ENCODE measurements around the gene PLEKHM1. TPM values are rescaled to one million over a fixed set of nuclear protein-coding genes. Genes with fewer than 3 reads are reported as not detected.
A peak's percentile ranks its signal among the peaks of the same experiment; 100 is the strongest.

Gene PLEKHM1
- total RNA-seq, 1 donor from 2014 or later, result 16.4 TPM

DNA sequence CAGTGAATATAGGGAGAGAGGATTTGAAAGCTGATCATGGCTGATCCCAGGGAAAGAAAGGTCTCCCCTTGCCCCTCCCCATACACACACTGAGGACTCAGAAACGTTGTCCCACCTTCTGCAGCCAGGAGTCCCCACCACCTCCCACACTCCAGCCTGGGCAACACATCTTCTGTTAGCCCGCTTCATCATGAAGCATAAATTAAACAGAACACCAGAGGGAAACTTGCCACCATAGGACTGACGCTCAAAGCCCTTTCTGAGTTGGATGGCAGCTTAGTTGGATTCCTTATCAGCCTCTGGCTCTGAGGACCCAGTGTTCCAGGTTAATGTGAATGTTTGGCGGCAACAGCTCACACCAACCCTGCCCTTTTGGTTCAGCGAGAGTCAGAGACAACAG lies 91.7 kb downstream of the PLEKHM1 start:
- no peak for DNase-seq

DNA sequence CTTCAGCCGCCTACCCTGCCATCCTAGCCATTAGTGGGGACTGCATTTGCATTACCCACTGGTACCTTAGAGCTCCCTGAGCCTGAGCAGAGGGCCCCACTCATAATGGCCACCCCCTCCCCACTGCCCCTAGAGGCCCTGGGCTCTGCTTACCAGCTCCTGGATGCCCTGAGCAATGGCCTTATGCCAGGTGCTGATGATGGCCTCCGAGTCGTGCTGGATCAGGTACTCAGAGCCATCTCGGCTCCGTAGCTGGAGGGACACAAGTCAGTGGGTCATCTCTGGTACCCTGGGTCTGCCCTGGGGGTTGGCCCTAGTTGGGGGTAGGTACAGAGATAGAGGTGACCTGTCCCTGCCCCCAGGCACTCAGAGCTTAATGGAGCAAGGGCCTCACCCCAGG lies 92.7 kb downstream of the PLEKHM1 start:
- DNase-seq, result no peak

DNA sequence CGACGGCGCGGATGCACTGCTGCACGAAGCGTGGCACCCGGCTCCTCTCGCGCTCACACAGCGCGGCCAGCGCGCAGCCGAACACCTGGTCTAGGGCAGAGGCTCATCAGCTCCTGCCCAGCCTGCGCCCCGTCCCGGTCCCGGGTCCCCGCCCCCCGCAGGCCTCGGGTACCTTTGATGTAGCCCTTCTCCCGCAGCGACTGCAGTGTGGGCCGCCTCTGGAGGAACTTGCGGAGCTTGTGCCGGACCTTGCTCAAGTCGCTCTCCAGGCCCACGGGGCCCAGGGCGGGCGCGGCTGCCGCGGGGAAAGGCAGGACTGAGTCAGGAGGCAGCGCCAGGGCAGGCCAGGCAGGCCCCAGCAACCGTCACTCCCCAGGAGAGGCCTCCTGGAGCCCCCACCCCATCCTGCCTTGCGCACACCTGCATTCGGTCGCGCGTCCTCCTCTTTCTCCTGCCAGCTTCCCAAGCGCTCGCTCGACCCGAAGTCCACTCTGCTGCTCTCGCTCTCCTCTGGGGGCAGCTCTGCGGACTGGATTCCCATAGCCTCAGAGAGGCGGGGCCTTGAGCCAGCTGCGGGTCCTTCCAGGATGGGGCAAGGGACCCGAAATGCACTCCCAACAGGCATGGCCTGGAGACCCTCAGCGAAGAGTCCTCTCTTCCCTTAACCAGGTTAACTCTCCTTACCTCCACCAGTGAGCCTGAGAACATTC lies 93.9 kb downstream of the PLEKHM1 start:
- no peak for DNase-seq

- DNase-seq, result no peak
Observed at GRCh38 chr17:45395569-45396415, 94.7 kb downstream of the PLEKHM1 start.

DNA sequence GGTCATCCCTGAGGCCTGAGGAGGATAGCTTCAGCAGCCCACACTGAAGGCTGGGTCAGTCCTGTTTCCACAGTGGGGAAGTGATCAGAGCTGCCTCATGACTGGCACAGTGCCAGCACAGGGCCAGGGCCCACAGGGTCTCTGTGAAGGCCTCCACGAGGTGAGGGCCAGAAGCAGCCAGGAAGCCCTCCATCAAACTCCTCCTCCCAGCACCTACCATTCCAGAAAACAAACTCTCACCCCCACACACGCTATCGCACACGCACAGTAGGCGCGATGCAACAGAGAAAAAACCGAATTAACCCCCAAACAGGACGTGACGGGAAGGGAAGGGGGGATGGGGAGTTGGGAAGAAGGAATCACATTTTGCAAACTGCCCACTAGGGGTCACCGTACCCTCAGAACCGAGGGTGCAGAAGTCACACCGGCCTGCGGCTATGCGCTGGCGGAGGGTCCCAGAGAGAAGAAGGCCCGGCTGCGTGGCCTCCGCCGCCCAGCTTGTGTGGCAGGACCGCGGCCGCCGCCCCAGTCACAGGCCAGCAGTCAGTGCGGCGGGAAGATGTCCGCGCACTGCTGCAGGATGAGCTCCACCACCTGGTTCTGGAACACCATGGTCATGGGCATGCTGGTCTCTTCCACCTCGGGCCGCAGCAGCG lies 95.5 kb downstream of the PLEKHM1 start:
- peak; percentile 95 for DNase-seq

GRCh38 chr17:45394564-45394912 lies 96.0 kb downstream of the PLEKHM1 start:
- DNase-seq, result no peak

- peak; percentile 76 for DNase-seq
Observed at GRCh38 chr17:45394091-45394490, 96.4 kb downstream of the PLEKHM1 start.

DNA sequence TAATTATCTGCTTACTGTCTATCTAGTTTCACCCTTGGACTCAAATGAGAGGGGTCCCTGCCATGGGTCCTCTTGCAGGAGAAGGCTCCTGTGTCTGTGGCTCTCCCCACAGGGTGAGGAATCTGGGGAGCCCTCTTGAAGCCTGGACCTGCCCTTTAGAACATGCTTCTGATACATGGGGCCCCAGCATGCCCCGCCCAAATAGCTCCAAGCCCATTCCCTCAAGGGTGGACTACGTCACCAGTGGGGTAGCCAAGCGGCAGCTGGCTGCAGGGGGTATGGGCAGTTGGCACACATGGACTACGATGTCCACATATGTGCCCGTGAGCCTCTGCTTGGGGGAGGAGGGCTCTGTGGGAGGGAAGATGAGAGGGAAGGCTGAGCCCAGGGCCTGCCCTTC lies 97.1 kb downstream of the PLEKHM1 start:
- peak; percentile 39 for DNase-seq

DNA sequence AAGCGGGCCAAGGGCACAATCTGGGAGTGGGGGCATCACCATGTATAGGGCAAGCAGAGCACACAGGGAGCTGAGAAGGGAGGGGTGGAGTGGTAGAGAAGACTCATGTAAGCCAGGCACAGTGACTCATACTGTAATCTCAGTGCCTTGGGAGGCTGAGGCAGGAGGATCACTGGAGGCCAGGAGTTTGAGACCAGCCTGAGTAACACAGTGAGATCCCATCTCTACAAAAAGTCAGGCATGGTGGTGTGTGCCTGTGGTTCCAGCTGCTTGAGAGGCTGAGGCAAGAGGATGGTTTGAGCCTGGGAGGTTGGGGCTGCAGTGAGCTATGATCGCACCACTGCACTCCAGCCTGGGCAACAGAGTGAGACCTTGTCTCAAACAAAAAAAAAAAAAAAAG lies 98.6 kb downstream of the PLEKHM1 start:
- no peak for DNase-seq

- DNase-seq, result no peak
Observed at GRCh38 chr17:45391291-45391690, 99.2 kb downstream of the PLEKHM1 start.

DNA sequence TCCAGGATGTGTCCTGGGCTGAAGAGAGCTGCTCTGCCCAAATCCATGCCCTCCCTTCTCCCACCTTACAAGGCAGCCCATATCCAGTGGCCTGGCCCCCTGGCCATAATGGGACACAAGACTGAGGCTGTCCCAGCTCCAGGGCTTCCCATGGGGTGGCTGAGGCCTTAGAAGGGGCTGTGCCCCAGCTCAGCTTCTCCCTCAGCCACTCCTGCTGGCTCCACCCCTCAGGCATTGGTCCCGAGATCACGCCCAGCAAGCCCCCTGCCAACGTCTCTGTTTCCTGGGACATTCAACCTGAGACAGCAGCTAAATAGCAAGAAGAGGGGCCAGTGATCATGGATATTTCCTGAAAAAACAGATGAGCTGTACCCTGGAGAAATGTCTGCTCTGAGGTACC lies 101.2 kb downstream of the PLEKHM1 start:
- no peak for DNase-seq

DNA sequence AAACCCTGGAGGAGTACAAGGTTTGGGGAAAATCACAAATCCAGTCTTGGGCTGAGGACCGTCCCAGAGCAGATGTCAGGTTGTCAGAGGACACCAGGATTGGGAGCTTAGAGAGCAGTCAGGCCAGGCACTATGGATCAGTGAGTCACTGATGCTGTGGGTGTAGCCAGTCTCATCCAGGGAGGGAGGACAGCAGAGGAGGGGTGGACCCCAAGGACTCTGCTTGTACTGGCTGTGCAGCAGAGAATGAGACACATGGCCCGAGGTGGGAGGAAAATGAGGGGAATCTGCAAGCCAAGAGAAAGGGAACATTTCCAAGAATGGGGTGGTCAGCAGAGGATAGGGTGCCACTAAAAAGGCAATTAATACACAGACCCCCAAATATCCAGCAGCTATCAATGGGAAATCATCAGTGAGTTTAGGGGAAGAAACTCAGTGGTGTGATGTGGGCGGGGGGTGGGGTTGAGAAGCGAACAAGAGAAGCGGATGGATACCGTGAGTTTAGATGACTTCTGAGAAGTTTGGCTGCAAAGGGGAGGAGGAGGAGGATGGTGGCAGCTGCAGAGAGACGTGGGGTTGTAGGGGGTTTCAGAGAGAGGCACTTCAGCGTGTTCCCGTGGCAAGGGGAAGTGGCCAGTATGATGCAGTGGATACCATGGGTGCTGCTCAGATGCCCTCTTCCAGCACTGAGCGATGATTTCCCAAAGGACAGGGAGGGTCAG lies 101.8 kb downstream of the PLEKHM1 start:
- DNase-seq, result no peak

DNA sequence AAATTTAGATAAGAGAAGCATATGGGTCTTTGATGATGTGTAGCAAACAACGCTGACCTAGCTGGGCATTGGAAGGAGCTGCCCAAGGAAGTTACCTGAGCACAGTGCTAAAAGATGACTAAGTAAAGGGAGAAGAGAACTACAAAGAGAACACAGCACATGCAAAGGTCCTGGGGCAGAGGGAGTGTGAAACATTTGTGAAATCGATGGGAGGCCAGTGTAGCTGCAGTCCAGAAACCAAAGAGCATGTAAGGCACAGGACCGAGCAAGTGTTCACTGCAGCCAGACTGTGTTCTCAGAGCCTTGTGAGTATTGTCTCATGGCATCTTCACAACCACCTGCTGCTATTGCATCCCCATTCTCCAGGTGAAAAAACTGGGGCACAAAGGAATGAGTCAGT lies 102.8 kb downstream of the PLEKHM1 start:
- no peak for DNase-seq

GRCh38 chr17:45386178-45386577 lies 104.3 kb downstream of the PLEKHM1 start:
- no peak for DNase-seq

Small RNA genes lying within 50 kb of the gene (small RNA-seq; reads per million reads assigned to genes)
- not detected for gene RF00017 (ENCODE audit: low replicate concordance)

Other genes with a start within 250 kb of the PLEKHM1 start
- gene SPATA32, start 228.6 kb downstream of the PLEKHM1 start, total RNA-seq, result not detected
- gene MAP3K14, start 173.7 kb downstream of the PLEKHM1 start, total RNA-seq, result 14.6 TPM
- gene ARHGAP27, start 57.9 kb downstream of the PLEKHM1 start, total RNA-seq, result 37.3 TPM